HG02571 (cell line): ENCODE measurements around the gene UNC5B.
A peak's percentile ranks its signal among the peaks of the same experiment; 100 is the strongest.

ENCODE experiments used
- ATAC-seq: cut with Tn5 transposase; IDR thresholded peaks from one replicate; pipeline ENCODE4 v1.9.1; 2021; ENCODE audit warnings: mild to moderate bottlenecking, moderate library complexity; ENCODE audit not compliant: unreplicated experiment

UNC5B gene

DNA sequence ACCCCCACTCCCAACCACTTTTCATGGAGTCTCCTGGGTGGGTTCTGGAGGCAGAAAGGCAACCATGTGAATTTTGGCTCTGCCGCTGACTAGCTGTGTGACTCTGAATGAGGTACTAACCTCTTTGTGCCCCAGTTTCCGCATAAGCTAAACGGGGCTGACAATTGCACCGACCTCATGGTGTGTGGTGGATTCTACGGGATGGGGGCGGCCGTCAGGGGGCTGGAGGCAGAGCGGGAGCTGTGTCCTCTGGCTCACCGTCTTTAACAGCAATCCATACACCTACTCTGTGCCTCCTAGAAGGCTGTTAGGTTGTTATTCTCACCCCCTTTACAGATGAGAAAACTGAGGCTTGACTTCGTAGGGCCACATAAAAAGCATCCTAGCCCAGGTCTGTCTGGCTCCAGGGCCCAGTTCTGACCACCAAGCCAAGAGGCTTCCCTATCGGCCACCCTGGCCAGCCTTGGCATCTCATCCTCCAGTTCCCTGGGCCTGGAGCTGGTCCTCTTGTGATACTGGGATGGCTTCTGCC, 102.4 kb downstream of the UNC5B start:
- no peak for ATAC-seq

DNA sequence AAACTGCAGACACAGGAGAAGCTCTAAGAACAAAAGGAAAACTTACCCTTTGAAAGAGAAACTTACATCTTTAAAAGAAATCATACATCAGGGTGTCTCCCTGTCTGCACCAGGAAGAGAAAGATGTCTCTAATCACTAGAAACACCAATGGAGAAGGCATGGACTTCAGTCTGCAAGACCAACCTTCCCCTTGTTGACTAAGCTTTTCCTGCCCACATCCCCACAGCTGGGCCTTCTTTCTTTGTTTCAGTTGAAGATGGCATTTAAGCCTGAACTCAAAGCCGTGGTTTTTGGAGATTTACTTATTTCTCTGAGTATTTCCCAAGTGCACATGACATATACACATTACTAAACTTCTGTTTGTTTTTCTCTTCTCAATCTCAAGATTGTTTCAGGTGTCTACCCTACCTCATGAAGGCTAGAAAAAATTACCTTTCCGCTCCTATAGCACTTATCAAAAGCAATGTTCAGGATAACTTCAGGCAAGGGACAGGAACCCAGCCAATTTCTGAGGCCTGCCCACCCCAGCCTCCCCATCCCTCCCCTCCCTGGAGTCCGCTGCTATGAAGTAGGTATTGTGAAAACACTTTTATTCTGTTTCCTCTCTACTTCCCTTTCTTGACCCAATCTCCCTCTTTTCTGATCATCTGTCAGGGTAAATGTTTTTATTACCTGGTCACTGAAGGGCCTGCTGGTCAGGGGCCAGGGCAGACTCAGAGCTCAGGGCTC, 103.9 kb downstream of the UNC5B start:
- no peak for ATAC-seq

- ATAC-seq: no peak
Measured at GRCh38 chr10:71316786-71317160, 104.4 kb downstream of the UNC5B start.

GRCh38 chr10:71317739-71318138, 105.4 kb downstream of the UNC5B start:
- ATAC-seq: no peak

- peak; percentile 67 for ATAC-seq
Measured at GRCh38 chr10:71319042-71319799, 106.9 kb downstream of the UNC5B start, which contains the start of gene SLC29A3. Gene SLC29A3, plus strand, starts transcription at chr10:71319259. Its CDS starts 51 bp downstream, at chr10:71319310.

DNA sequence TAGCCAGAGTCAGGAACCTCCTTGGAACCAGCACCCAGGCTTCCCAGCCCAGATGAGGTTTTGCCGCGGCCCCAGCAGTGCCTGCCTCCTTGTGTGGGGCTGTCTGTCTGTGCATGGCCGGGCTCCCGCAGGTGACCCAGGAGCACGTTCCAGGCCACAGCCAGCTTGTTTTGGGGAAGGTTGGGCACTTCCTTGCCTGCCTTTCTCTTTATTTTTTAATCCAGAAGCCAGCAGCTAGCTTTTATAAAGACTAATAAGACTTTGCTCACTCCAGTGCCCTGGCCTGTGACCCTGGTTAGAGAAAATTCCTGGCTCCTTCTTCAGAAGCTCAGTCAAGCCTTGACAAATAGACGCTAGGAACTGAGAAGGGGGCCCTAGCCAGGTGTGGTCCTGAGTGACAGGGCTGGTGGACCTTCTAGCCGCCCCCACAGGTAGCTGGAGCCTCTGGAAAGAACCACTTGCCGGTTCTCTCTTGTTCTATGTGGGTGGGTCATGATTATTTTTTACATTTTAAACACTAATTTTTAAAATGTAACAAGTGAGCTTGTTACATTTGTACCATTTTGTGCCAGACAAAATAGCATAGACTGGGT, 107.5 kb downstream of the UNC5B start:
- no peak for ATAC-seq

DNA sequence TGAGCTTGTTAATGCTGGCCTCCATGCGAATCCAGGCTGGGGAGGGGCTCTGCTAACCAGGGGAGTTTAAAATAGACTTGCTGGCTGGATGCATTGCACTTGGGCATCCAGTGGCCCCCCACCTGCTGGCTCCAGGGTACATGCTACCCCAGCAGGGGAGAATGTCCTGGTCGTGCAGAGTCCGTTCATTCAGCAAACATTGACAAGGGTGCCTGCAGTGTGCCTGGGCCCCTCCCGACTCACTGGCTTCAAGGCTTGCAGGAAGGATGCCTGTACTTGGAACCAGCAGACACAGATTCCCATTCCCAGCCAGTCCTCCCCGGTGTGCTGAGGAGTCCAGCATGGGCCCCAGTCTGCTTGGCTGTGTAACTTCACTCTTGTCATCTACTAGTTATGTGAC, 108.2 kb downstream of the UNC5B start:
- ATAC-seq: no peak

- no peak for ATAC-seq
Measured at GRCh38 chr10:71321386-71321785, 109.0 kb downstream of the UNC5B start.

GRCh38 chr10:71323407-71323806, 111.0 kb downstream of the UNC5B start:
- no peak for ATAC-seq

- no peak for ATAC-seq
Measured at GRCh38 chr10:71324743-71325142, 112.4 kb downstream of the UNC5B start.

GRCh38 chr10:71325267-71325666, 112.9 kb downstream of the UNC5B start:
- ATAC-seq: no peak

DNA sequence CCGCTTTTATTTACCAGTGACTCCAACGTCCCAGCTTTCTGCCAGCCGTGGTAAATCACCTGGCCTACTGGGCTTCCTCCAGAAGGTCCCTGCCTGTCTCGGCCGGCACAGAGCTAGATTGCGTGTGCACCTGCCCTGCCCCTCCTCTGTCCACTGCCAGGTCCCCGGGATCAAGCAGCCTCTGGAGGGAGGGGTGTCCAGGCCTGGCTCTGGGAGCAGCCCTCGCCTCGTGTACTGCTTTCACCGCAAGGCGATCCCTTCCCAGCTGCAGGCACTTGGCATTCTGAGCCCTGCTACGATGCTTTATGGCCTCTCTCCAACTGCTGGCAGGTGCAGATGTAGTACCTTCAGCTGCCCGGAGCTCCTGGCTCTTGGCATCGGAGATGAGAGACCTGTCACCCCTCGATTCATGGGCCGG, 114.1 kb downstream of the UNC5B start:
- ATAC-seq: no peak

- no peak for ATAC-seq
Measured at GRCh38 chr10:71330789-71331404, 118.5 kb downstream of the UNC5B start.

GRCh38 chr10:71331736-71332135, 119.4 kb downstream of the UNC5B start:
- no peak for ATAC-seq

DNA sequence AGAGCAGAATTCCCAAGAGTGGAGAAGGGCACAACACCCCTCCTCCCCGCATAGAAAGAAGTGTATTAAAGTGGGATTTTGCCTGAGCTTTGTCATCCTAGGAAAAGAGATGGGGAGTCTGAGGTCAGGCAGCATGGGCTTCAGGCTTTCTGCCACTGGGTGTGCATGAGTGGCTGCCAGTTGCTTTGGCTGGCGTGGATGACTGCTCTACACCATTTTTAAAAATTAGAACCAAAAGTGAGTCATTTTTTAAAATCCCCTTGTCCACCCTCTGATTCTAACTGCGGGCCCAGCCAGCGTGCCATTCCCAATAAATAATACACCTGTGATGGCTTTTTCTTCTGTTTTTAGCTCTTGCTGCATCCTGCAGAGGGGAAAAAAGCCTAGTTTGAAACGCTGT, 120.1 kb downstream of the UNC5B start:
- no peak for ATAC-seq

GRCh38 chr10:71333129-71333887, 120.9 kb downstream of the UNC5B start:
- no peak for ATAC-seq

DNA sequence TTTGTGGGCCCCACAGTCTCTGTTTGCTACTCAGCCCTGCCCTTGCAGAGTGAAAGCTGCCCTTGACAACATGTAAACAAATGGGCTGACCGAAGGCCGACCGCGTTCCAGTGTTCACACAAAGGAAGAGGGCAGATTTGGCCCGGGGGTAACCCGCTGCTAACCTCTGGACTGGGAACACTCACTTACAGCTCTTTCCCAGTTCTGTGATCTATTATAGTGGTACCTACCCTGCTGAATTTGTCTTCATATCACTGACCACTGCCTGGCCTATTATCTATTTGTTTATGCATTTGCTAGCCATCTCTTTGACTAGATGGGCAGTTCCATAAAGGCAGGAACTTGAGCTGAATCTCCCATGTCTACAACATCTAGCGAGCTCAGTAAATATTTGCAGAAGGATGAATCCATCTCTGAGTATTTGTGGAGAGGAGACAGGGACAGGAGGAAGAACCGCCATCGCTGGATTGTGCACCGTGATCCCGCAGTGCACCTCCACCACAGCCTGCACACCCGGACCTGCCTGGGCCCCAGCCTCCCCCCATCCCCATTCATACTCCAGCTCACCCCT, 121.9 kb downstream of the UNC5B start:
- ATAC-seq: no peak

DNA sequence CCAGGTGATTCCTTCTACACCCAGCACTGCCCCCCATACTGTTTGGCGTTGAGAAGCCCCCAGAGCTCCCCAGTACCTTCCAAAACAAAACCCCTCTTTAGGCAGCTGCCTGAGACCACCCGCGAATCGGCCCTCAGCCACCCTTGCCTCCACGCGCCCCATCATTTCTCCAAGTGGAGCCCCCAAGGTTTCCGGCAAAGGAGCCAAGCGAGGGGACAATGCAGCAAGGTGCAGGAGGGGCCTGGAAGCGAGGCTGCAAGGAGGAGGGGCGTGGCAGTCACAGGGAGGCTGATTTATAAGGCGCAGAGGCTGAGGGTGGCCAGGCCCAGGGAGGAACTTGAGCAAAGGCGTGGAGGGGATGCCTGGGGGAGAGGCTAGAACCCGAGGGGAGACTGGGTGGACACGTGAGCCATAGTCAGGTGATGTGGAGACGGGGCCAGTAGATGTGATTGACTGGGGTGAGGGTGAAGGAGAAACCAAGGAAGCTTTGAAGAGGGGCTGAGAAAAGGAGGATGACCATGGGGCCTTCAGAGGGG, 122.9 kb downstream of the UNC5B start:
- ATAC-seq: no peak

DNA sequence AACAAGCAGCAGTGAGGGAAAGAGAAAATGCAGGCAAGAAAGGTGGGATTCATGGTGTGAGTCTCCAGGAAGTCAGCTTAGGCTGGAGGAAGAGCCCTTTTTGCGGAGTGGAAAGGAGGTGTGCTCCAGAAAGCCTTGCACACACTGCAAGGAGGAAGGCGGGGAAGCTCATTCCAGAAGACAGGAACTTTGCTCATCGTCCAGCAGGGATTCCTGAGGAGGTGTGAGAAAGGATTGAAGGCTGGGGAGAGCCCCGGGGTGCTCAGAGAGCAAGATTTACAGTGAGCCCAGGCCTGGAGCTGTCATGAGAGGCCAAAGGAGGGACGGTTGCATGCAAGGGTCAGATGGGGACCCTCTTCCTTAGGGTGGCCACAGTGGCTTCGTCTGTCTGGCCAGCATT, 124.3 kb downstream of the UNC5B start:
- no peak for ATAC-seq

- ATAC-seq: no peak
Measured at GRCh38 chr10:71337219-71337701, 124.9 kb downstream of the UNC5B start.
